ENCODE results near the gene TOX2. TPM values are rescaled to one million over a fixed set of nuclear protein-coding genes. Genes with fewer than 3 reads are reported as not detected.

TOX2 gene
- total RNA-seq, 1 experiment from 2014 or later, result 1.7 TPM

DNA sequence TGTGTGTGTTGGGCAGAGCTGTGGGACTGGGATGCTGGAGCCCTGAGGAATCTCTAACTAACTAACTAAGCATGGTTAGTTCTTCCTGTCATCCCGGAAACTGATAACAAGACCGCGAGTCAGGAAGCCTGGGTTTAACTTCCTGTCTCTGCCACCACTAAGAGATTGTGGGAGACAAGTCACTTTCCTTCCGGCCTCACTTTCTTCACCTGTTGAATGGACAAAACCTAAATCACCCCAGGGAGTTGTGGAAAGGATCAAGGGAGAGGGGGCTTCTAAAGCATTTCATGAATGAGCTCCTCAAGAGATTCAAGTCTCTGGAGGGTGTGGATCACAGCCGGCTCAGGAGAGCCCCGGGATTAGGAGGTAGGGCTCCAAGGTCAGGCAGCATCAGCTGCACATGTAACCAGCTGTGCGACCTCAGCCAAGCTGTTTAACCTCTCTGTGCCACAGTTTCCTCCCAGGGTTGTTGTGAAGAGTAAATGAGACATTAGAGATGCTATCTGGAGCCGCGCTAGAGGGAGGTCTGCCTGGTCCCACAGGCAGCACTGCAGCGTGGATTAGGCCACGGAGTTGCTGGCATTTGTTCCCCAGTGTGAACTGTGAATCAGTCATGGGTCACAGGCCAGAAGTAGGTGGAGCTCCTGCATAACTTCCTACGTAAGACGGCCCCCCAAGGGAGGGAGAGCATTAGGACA is 105.1 kb downstream of the TOX2 start:
- Histone ChIP-seq H3K4me1 (ENCODE audit: insufficient read depth, low read length) (no peaks in the 10 kb centered on the region), H3K9me3 (ENCODE audit: control insufficient read depth, low read depth, low read length) (no peaks in the 10 kb centered on the region), H4K5ac (ENCODE audit: insufficient read length, low read depth, low read length) (no peak overlapping the region), H2AK5ac (ENCODE audit: insufficient read length, low read length) (no peak overlapping the region), H3T11ph (ENCODE audit: low read length) (no peak overlapping the region), H4K91ac (ENCODE audit: insufficient read length, low read depth, low read length) (no peak overlapping the region), H3K56ac (ENCODE audit: insufficient read length, low read depth, low read length) (no peak overlapping the region), H3K18ac (ENCODE audit: insufficient read length, low read depth, low read length) (no peak overlapping the region), H3K23ac (ENCODE audit: insufficient read length, low read depth, low read length) (no peak overlapping the region), H3K27ac (ENCODE audit: insufficient read length, low read depth, low read length) (no peak overlapping the region), H4K20me1 (ENCODE audit: control insufficient read depth, insufficient read depth, insufficient read length) (no peaks in the 10 kb centered on the region), H3K4ac (ENCODE audit: low read depth, low read length) (no peak overlapping the region), H3K9ac (ENCODE audit: extremely low read depth, insufficient read length, low read length) (no peak overlapping the region), H2AFZ (ENCODE audit: low read length) (no peak overlapping the region), H2BK120ac (ENCODE audit: low read depth, low read length, poor library complexity, severe bottlenecking) (no peak overlapping the region), H3K27me3 (ENCODE audit: insufficient read depth, low read length) (no peaks in the 10 kb centered on the region), H3K14ac (ENCODE audit: insufficient read depth, low read length) (no peak overlapping the region), H2BK5ac (ENCODE audit: insufficient read length, low read length) (no peak overlapping the region), H3K4me2 (ENCODE audit: insufficient read depth, insufficient read length, low read length) (no peak overlapping the region), H2BK12ac (ENCODE audit: insufficient read length, low read depth, low read length) (no peak overlapping the region), H4K8ac (replicated peaks; ENCODE audit: insufficient read length, low read depth, low read length) (no peak overlapping the region), H2BK20ac (ENCODE audit: low read depth, low read length, poor library complexity, severe bottlenecking) (no peak overlapping the region), H3K79me2 (ENCODE audit: insufficient read depth, low read length) (no peaks in the 10 kb centered on the region), H3K23me2 (ENCODE audit: insufficient read length, low read depth, low read length, poor library complexity, severe bottlenecking) (no peaks in the 10 kb centered on the region), H3K79me1 (ENCODE audit: insufficient read depth, low read depth, low read length, poor library complexity, severe bottlenecking) (no peaks in the 10 kb centered on the region), H2BK15ac (ENCODE audit: low read depth, low read length) (no peak overlapping the region)
- TF ChIP-seq, protein P1, sequence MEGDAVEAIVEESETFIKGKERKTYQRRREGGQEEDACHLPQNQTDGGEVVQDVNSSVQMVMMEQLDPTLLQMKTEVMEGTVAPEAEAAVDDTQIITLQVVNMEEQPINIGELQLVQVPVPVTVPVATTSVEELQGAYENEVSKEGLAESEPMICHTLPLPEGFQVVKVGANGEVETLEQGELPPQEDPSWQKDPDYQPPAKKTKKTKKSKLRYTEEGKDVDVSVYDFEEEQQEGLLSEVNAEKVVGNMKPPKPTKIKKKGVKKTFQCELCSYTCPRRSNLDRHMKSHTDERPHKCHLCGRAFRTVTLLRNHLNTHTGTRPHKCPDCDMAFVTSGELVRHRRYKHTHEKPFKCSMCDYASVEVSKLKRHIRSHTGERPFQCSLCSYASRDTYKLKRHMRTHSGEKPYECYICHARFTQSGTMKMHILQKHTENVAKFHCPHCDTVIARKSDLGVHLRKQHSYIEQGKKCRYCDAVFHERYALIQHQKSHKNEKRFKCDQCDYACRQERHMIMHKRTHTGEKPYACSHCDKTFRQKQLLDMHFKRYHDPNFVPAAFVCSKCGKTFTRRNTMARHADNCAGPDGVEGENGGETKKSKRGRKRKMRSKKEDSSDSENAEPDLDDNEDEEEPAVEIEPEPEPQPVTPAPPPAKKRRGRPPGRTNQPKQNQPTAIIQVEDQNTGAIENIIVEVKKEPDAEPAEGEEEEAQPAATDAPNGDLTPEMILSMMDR (conservative IDR thresholded peaks at IDR 0.05), result no peak
- WGBS (ENCODE audit: extremely low coverage, insufficient read length, low lambda C conversion rate), result no CpG with 5 or more reads among the region's 13 CpGs
- Mint-ChIP-seq H3K27ac (no peak overlapping the region), H3K27me3 (ENCODE audit: low read depth) (peaks cover 2% of the 10 kb centered on the region), H3K4me1 (peaks cover 14 to 20% of the 10 kb centered on the region in 2 experiments), H3K9me3 (no peaks in the 10 kb centered on the region), H3K4me3 (no peak overlapping the region), H3K36me3 (ENCODE audit: insufficient read depth in 1 of 3, low read depth in 3 of 3) (no peaks in the 10 kb centered on the region)
- DNase-seq, result no peak
